GM21825 (cell line): ENCODE data around the gene DCAKD.

Source experiments
- ATAC-seq: cut with Tn5 transposase; IDR thresholded peaks from one replicate; pipeline ENCODE4 v1.9.1; 2021; ENCODE audit warnings: mild to moderate bottlenecking, moderate library complexity; ENCODE audit not compliant: unreplicated experiment

The DCAKD gene

DNA sequence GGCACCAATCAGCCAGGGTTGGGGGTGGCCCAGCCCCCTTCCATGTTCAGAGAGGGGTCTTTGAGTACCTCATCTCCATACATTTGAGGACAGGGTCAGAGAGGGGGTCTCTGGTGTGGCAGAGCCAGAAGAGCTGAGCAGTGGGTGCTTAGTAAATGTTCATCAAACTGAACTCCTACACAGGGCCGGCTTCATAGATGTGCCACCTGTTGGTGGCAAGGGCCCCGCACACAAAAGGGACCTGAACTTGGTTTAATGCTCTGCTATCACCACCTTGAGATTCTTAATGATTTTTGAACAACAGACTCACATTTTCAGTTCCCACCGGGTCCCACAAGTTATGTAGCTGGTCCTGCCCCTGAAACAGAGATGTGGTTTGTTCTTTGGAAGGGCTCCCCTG lies 74.4 kb downstream of the DCAKD start:
- no peak for ATAC-seq

DNA sequence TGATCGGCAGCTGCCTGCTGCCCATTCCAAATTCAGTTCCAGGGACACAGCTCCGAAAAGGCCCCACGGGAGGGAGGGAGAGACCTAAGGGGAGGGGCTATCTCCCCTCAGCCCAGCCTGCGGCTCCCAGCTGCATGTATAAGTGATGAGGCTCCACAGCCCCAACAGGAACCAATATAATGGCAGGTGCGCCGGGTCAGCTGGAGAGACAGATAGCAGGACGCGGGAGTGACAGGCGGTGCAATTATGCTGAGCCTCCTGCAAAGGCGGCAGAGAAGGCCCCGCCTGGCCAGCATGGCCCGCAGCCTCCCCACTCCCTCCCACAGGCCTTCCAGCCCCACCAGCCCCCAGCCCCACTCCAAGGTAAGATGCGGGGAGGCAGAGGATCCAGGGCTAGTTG lies 75.2 kb downstream of the DCAKD start:
- ATAC-seq, result no peak
